ENCODE data around the gene TXNDC8.
"Not testable (repeated sequence)": the region's sequence is repeated elsewhere in the genome, so short reads cannot be mapped to it uniquely, and the experiment has no call there.

TXNDC8 gene

GRCh38 chr9:110311978-110312377 is 25.7 kb downstream of the TXNDC8 start:
- not testable (repeated sequence) for H3K36me3 Mint-ChIP-seq (ENCODE audit: low read depth); DNase-seq; H3K27me3 Mint-ChIP-seq; H3K27ac Mint-ChIP-seq; H3K4me3 Mint-ChIP-seq; ATAC-seq
- Mint-ChIP-seq H3K9me3 (peaks cover 11% of the 10 kb centered on the region), H3K4me1 (peaks cover 13% of the 10 kb centered on the region)

GRCh38 chr9:110309681-110310080 is 28.0 kb downstream of the TXNDC8 start:
- H3K4me3 Mint-ChIP-seq: no peak overlapping the region
- H3K4me1 Mint-ChIP-seq: peaks cover 6% of the 10 kb centered on the region
- no peak overlapping the region for H3K27ac Mint-ChIP-seq
- ATAC-seq (no peak), DNase-seq (no peak)
- peaks cover 2% of the 10 kb centered on the region for H3K36me3 Mint-ChIP-seq (ENCODE audit: low read depth)
- peaks cover 7% of the 10 kb centered on the region for H3K27me3 Mint-ChIP-seq
- H3K9me3 Mint-ChIP-seq: peaks cover 11% of the 10 kb centered on the region

- peaks cover 7% of the 10 kb centered on the region for H3K27me3 Mint-ChIP-seq
- peaks cover 2% of the 10 kb centered on the region for H3K36me3 Mint-ChIP-seq (ENCODE audit: low read depth)
- no peak for DNase-seq
- H3K4me1 Mint-ChIP-seq: peaks cover 6% of the 10 kb centered on the region
- no peak overlapping the region for H3K4me3 Mint-ChIP-seq
- H3K27ac Mint-ChIP-seq: no peak overlapping the region
- H3K9me3 Mint-ChIP-seq: peaks cover 7% of the 10 kb centered on the region
- ATAC-seq: no peak
These were observed 29.0 kb downstream of the TXNDC8 start for GRCh38 chr9:110308633-110309038.

- Mint-ChIP-seq H3K9me3 (no peaks in the 10 kb centered on the region), H3K36me3 (ENCODE audit: low read depth) (no peaks in the 10 kb centered on the region), H3K27ac (no peak overlapping the region), H3K4me3 (no peak overlapping the region), H3K4me1 (peaks cover 6% of the 10 kb centered on the region), H3K27me3 (peaks cover 7% of the 10 kb centered on the region)
- ATAC-seq: no peak
- DNase-seq: no peak
These were observed 30.5 kb downstream of the TXNDC8 start for GRCh38 chr9:110307191-110307590.

- Mint-ChIP-seq H3K36me3 (ENCODE audit: low read depth) (no peaks in the 10 kb centered on the region), H3K4me3 (no peak overlapping the region), H3K4me1 (no peaks in the 10 kb centered on the region), H3K27me3 (peaks cover 10% of the 10 kb centered on the region), H3K9me3 (no peaks in the 10 kb centered on the region), H3K27ac (no peak overlapping the region)
- ATAC-seq (no peak), DNase-seq (no peak)
These were observed 34.5 kb downstream of the TXNDC8 start for GRCh38 chr9:110303133-110303532.

- Mint-ChIP-seq H3K27me3 (peaks cover 6% of the 10 kb centered on the region), H3K9me3 (no peaks in the 10 kb centered on the region), H3K27ac (no peak overlapping the region), H3K4me1 (no peaks in the 10 kb centered on the region), H3K36me3 (ENCODE audit: low read depth) (no peaks in the 10 kb centered on the region), H3K4me3 (no peak overlapping the region)
- ATAC-seq (no peak), DNase-seq (no peak)
These were observed 39.5 kb downstream of the TXNDC8 start for GRCh38 chr9:110298043-110298605.

- Mint-ChIP-seq H3K4me1 (no peaks in the 10 kb centered on the region), H3K4me3 (no peak overlapping the region), H3K27me3 (peaks cover 2% of the 10 kb centered on the region), H3K27ac (no peak overlapping the region), H3K36me3 (ENCODE audit: low read depth) (no peaks in the 10 kb centered on the region), H3K9me3 (no peaks in the 10 kb centered on the region)
- DNase-seq (no peak), ATAC-seq (no peak)
These were observed 44.4 kb downstream of the TXNDC8 start for GRCh38 chr9:110293248-110293647.

- Mint-ChIP-seq H3K4me3 (no peak overlapping the region), H3K4me1 (no peaks in the 10 kb centered on the region)
These were observed 45.6 kb downstream of the TXNDC8 start for GRCh38 chr9:110291921-110292557.

GRCh38 chr9:110290001-110290400 is 47.7 kb downstream of the TXNDC8 start:
- no peak for DNase-seq
- Mint-ChIP-seq H3K27me3 (peaks cover 4% of the 10 kb centered on the region), H3K9me3 (no peaks in the 10 kb centered on the region), H3K4me3 (no peak overlapping the region), H3K27ac (no peak overlapping the region), H3K4me1 (no peaks in the 10 kb centered on the region), H3K36me3 (ENCODE audit: low read depth) (no peaks in the 10 kb centered on the region)
- ATAC-seq: no peak

More at GRCh38 chr9:110291921-110292557, 45.6 kb downstream of the TXNDC8 start:
- H3K27ac Mint-ChIP-seq: no peak overlapping the region
- H3K9me3 Mint-ChIP-seq: no peaks in the 10 kb centered on the region
- no peaks in the 10 kb centered on the region for H3K36me3 Mint-ChIP-seq (ENCODE audit: low read depth)
- H3K27me3 Mint-ChIP-seq: peaks cover 2% of the 10 kb centered on the region
- no peak for ATAC-seq
- no peak for DNase-seq

GRCh38 chr9:110288503-110288902 is 49.2 kb downstream of the TXNDC8 start:
- Mint-ChIP-seq H3K4me3 (no peak overlapping the region), H3K9me3 (no peaks in the 10 kb centered on the region), H3K36me3 (ENCODE audit: low read depth) (no peaks in the 10 kb centered on the region), H3K4me1 (no peaks in the 10 kb centered on the region), H3K27ac (no peak overlapping the region), H3K27me3 (peaks cover 1% of the 10 kb centered on the region)
- DNase-seq: no peak
- no peak for ATAC-seq

GRCh38 chr9:110287289-110287680 is 50.4 kb downstream of the TXNDC8 start:
- Mint-ChIP-seq H3K36me3 (ENCODE audit: low read depth) (no peaks in the 10 kb centered on the region), H3K27me3 (peaks cover 1% of the 10 kb centered on the region), H3K4me3 (no peak overlapping the region), H3K4me1 (no peaks in the 10 kb centered on the region), H3K9me3 (no peaks in the 10 kb centered on the region), H3K27ac (no peak overlapping the region)
- ATAC-seq (no peak), DNase-seq (no peak)

- no peak for ATAC-seq
- no peak for DNase-seq
- Mint-ChIP-seq H3K9me3 (no peaks in the 10 kb centered on the region), H3K4me1 (no peaks in the 10 kb centered on the region), H3K4me3 (no peak overlapping the region), H3K27me3 (peaks cover 6% of the 10 kb centered on the region), H3K36me3 (ENCODE audit: low read depth) (no peaks in the 10 kb centered on the region), H3K27ac (no peak overlapping the region)
These were observed 53.3 kb downstream of the TXNDC8 start for GRCh38 chr9:110284211-110284844.

GRCh38 chr9:110283751-110284150 is 53.9 kb downstream of the TXNDC8 start:
- ATAC-seq (no peak), DNase-seq (no peak)
- Mint-ChIP-seq H3K9me3 (no peaks in the 10 kb centered on the region), H3K36me3 (ENCODE audit: low read depth) (no peaks in the 10 kb centered on the region), H3K4me1 (peaks cover 1% of the 10 kb centered on the region), H3K27ac (no peak overlapping the region), H3K27me3 (peaks cover 9% of the 10 kb centered on the region), H3K4me3 (no peak overlapping the region)

GRCh38 chr9:110282739-110283081 is 55.0 kb downstream of the TXNDC8 start:
- Mint-ChIP-seq H3K4me1 (peaks cover 8% of the 10 kb centered on the region), H3K9me3 (no peaks in the 10 kb centered on the region), H3K4me3 (no peak overlapping the region), H3K27me3 (peaks cover 9% of the 10 kb centered on the region), H3K36me3 (ENCODE audit: low read depth) (no peaks in the 10 kb centered on the region), H3K27ac (no peak overlapping the region)
- no peak for DNase-seq
- no peak for ATAC-seq

GRCh38 chr9:110282018-110282738 is 55.5 kb downstream of the TXNDC8 start:
- H3K27me3 Mint-ChIP-seq: peaks cover 9% of the 10 kb centered on the region
- no peaks in the 10 kb centered on the region for H3K36me3 Mint-ChIP-seq (ENCODE audit: low read depth)
- H3K4me3 Mint-ChIP-seq: no peak overlapping the region

More at GRCh38 chr9:110282018-110282738, 55.5 kb downstream of the TXNDC8 start:
- ATAC-seq (no peak), DNase-seq (no peak)
- no peak overlapping the region for H3K27ac Mint-ChIP-seq
- H3K9me3 Mint-ChIP-seq: no peaks in the 10 kb centered on the region
- H3K4me1 Mint-ChIP-seq: peaks cover 8% of the 10 kb centered on the region
